Esophagus squamous epithelium (tissue), 4 donors: ENCODE results near the gene P2RY14.

Experiments
- CTCF ChIP-seq, 6 experiments: fragments of 450-650 bp in 4 of 6; fragments of 200-600 bp in 2 of 6; sonication (generic) in 2 of 6; IDR thresholded peaks; one replicate each; pipeline ENCODE4 v1.5.1; 2016 to 2019; ENCODE audit warnings: antibody characterized with exemption in 6 of 6, mild to moderate bottlenecking in 4 of 6, moderate library complexity in 4 of 6
- POLR2A ChIP-seq, 4 donors: fragments of 450-650 bp; IDR thresholded peaks; one replicate each; pipeline ENCODE4 v1.6.1; 2017; ENCODE audit warnings: antibody characterized with exemption in 4 of 4, mild to moderate bottlenecking in 4 of 4, moderate library complexity in 3 of 4

- TF ChIP-seq CTCF (IDR thresholded peaks at IDR 0.05) (peak in 4 of 6 experiments; percentile 14 to 38 (median 22)), POLR2A (IDR thresholded peaks at IDR 0.05) (peak in 1 of 4 donors; percentile 24)
Observed at GRCh38 chr3:151305060-151305774, 26.9 kb upstream of the P2RY14 start.
